ENCODE data around the gene GRIN2A. TPM values are rescaled to one million over a fixed set of nuclear protein-coding genes. Genes with fewer than 3 reads are reported as not detected.

Gene GRIN2A
- total and polyA plus RNA-seq, 2 donors (not counting 3 experiments of a cell fraction or from before 2014, with no cell fraction given): not detected

GRCh38 chr16:9907752-9908151, 274.5 kb downstream of the GRIN2A start:
- no peaks in the 10 kb centered on the region for H3K9me3 ChIP-seq (replicated peaks; ENCODE audit: control insufficient read depth, insufficient read depth, low read length)
- no peak overlapping the region for H3K4me3 ChIP-seq (replicated peaks in 1 of 3; ENCODE audit: insufficient read depth in 1 of 3, low read depth in 1 of 3, low read length in 3 of 3)
- TF ChIP-seq, protein P1, sequence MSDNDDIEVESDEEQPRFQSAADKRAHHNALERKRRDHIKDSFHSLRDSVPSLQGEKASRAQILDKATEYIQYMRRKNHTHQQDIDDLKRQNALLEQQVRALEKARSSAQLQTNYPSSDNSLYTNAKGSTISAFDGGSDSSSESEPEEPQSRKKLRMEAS (IDR thresholded peaks at IDR 0.05; ENCODE audit: insufficient read depth, insufficient read length): no peak
- TF ChIP-seq JUN (IDR thresholded peaks at IDR 0.05; ENCODE audit: borderline replicate concordance, insufficient read depth, insufficient read length, low read depth) (no peak), MYC (IDR thresholded peaks at IDR 0.05; ENCODE audit: low read depth, low read length) (no peak), POLR2A (IDR thresholded peaks at IDR 0.05; ENCODE audit: low read depth, low read length) (no peak), EZH2 (IDR thresholded peaks at IDR 0.05; ENCODE audit: borderline replicate concordance, low read depth, low read length, severe bottlenecking) (no peak), GATA2 (IDR thresholded peaks at IDR 0.05; ENCODE audit: insufficient read depth, insufficient read length, low read depth, low read length) (no peak)
- H3K27ac ChIP-seq (ENCODE audit: insufficient read depth, low read depth, low read length): no peak overlapping the region
- no peaks in the 10 kb centered on the region for H4K20me1 ChIP-seq (replicated peaks; ENCODE audit: control insufficient read depth, extremely low read depth, insufficient read depth, low read length)
- H3K9ac ChIP-seq (replicated peaks; ENCODE audit: extremely low read depth, insufficient read depth, low read length): no peak overlapping the region
- intact Hi-C loops (cut with micrococcal nuclease) (no loop called here), dilution Hi-C loops (cut with MboI; ENCODE audit: extremely low pct_ligation_motif_present, low sequenced_read_pairs) (no loop called here)
- FAIRE-seq (no peak), DNase-seq (ENCODE audit: low read depth, low spot score) (no peak)
- no peaks in the 10 kb centered on the region for H3K4me1 ChIP-seq (ENCODE audit: control insufficient read depth, extremely low read depth, insufficient read depth, low read length)
- H3K36me3 ChIP-seq (ENCODE audit: control insufficient read depth in 2 of 2, extremely low read depth in 1 of 2, insufficient read depth in 2 of 2, low read length in 2 of 2): no peaks in the 10 kb centered on the region
- ChIA-PET CTCF (no interaction called here), POLR2A (interaction anchor here (0.6 kb wide), 1 partner anchor 137 kb away, joined by 3 read pairs; no protein-coding TSS in a partner anchor)
- no TSS peak for BruUV-seq (replicated peaks)
- no peak overlapping the region for H2AFZ ChIP-seq (ENCODE audit: low read depth, low read length)
- H3K79me2 ChIP-seq (ENCODE audit: control insufficient read depth, insufficient read depth, low read length): no peaks in the 10 kb centered on the region
- H3K4me2 ChIP-seq (ENCODE audit: insufficient read depth, low read length): no peak overlapping the region
- no peaks in the 10 kb centered on the region for H3K27me3 ChIP-seq (ENCODE audit: control insufficient read depth in 2 of 2, insufficient read depth in 2 of 2, low read length in 2 of 2)
- no peaks in the 10 kb centered on the region for H3K9me1 ChIP-seq (replicated peaks; ENCODE audit: control insufficient read depth, extremely low read depth, insufficient read depth, low read length)

DNA sequence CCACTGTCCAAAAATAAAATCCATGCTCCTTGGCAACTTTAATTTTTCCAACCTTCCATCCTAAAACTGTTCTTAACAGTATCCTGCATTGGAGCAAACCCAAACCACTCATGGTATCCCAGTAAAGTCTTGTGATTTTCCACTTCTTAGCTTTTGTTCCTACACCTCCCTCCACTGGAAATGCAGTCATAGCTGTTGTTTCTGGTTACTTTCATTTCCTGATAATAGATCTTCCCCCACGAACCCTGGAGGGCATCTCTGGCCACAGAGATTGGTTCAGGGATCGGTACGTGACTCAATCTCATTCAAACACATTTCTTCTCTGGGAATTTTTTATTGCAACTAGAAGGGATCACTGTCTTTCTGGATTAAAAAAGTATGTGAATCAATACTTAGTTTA, 276.0 kb downstream of the GRIN2A start:
- dilution Hi-C loops (cut with MboI; ENCODE audit: extremely low pct_ligation_motif_present, low sequenced_read_pairs) (no loop called here), intact Hi-C loops (cut with micrococcal nuclease) (no loop called here)
- Histone ChIP-seq H2AFZ (ENCODE audit: low read depth, low read length) (no peak overlapping the region), H3K4me2 (ENCODE audit: insufficient read depth, low read length) (no peak overlapping the region), H3K4me1 (ENCODE audit: control insufficient read depth, extremely low read depth, insufficient read depth, low read length) (no peaks in the 10 kb centered on the region), H3K9ac (replicated peaks; ENCODE audit: extremely low read depth, insufficient read depth, low read length) (no peak overlapping the region), H3K9me3 (replicated peaks; ENCODE audit: control insufficient read depth, insufficient read depth, low read length) (no peaks in the 10 kb centered on the region), H3K79me2 (ENCODE audit: control insufficient read depth, insufficient read depth, low read length) (no peaks in the 10 kb centered on the region), H4K20me1 (replicated peaks; ENCODE audit: control insufficient read depth, extremely low read depth, insufficient read depth, low read length) (no peaks in the 10 kb centered on the region), H3K36me3 (ENCODE audit: control insufficient read depth in 2 of 2, extremely low read depth in 1 of 2, insufficient read depth in 2 of 2, low read length in 2 of 2) (no peaks in the 10 kb centered on the region), H3K9me1 (replicated peaks; ENCODE audit: control insufficient read depth, extremely low read depth, insufficient read depth, low read length) (no peaks in the 10 kb centered on the region), H3K27me3 (ENCODE audit: control insufficient read depth in 2 of 2, insufficient read depth in 2 of 2, low read length in 2 of 2) (no peaks in the 10 kb centered on the region), H3K4me3 (replicated peaks in 1 of 3; ENCODE audit: insufficient read depth in 1 of 3, low read depth in 1 of 3, low read length in 3 of 3) (no peak overlapping the region), H3K27ac (ENCODE audit: insufficient read depth, low read depth, low read length) (no peak overlapping the region)
- no peak for DNase-seq (ENCODE audit: low read depth, low spot score)
- no peak for FAIRE-seq
- TF ChIP-seq FOS (IDR thresholded peaks at IDR 0.05; ENCODE audit: borderline replicate concordance, insufficient read depth, low read length) (no peak), POLR2AphosphoS5 (IDR thresholded peaks at IDR 0.05; ENCODE audit: insufficient read depth, low read depth, low read length) (no peak), EZH2 (IDR thresholded peaks at IDR 0.05; ENCODE audit: borderline replicate concordance, low read depth, low read length, severe bottlenecking) (no peak), GATA2 (IDR thresholded peaks at IDR 0.05; ENCODE audit: insufficient read depth, insufficient read length, low read depth, low read length) (no peak), POLR2A (IDR thresholded peaks at IDR 0.05; ENCODE audit: low read depth, low read length) (no peak), JUN (IDR thresholded peaks at IDR 0.05; ENCODE audit: borderline replicate concordance, insufficient read depth, insufficient read length, low read depth) (no peak), MYC (IDR thresholded peaks at IDR 0.05; ENCODE audit: low read depth, low read length) (no peak)
- TF ChIP-seq, protein P2, sequence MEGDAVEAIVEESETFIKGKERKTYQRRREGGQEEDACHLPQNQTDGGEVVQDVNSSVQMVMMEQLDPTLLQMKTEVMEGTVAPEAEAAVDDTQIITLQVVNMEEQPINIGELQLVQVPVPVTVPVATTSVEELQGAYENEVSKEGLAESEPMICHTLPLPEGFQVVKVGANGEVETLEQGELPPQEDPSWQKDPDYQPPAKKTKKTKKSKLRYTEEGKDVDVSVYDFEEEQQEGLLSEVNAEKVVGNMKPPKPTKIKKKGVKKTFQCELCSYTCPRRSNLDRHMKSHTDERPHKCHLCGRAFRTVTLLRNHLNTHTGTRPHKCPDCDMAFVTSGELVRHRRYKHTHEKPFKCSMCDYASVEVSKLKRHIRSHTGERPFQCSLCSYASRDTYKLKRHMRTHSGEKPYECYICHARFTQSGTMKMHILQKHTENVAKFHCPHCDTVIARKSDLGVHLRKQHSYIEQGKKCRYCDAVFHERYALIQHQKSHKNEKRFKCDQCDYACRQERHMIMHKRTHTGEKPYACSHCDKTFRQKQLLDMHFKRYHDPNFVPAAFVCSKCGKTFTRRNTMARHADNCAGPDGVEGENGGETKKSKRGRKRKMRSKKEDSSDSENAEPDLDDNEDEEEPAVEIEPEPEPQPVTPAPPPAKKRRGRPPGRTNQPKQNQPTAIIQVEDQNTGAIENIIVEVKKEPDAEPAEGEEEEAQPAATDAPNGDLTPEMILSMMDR (IDR thresholded peaks at IDR 0.05; ENCODE audit: extremely low read depth in 1 of 2, insufficient read depth in 1 of 2, low read depth in 1 of 2, low read length in 2 of 2): no peak
- TF ChIP-seq, protein P1 (IDR thresholded peaks at IDR 0.05; ENCODE audit: insufficient read depth, insufficient read length): no peak
- POLR2A ChIA-PET: no interaction called here
- BruUV-seq (replicated peaks): no TSS peak
- CTCF ChIA-PET: no interaction called here
